Subcutaneous abdominal adipose tissue (tissue), 5 donors: ENCODE results near the gene FOXR1.
A peak's percentile ranks its signal among the peaks of the same experiment; 100 is the strongest.

Experiments used
- H3K27ac ChIP-seq: one replicate; pipeline ENCODE4 v1.7.0; 2013; ENCODE audit warnings: low read depth, mild to moderate bottlenecking, inconsistent platforms, low read length, moderate library complexity
- H3K27me3 ChIP-seq, 5 donors: one replicate each; pipeline ENCODE4 v1.7.0; 2013; ENCODE audit warnings: low read length in 5 of 5, inconsistent platforms in 1 of 5; ENCODE audit not compliant: control insufficient read depth in 5 of 5, insufficient read depth in 4 of 5
- H3K36me3 ChIP-seq, 5 donors: one replicate each; pipeline ENCODE4 v1.7.0; 2013; ENCODE audit warnings: low read length in 5 of 5; ENCODE audit not compliant: control insufficient read depth in 5 of 5, insufficient read depth in 5 of 5
- H3K4me1 ChIP-seq, 5 donors: one replicate each; pipeline ENCODE4 v1.7.0; 2013; ENCODE audit warnings: low read length in 5 of 5, mild to moderate bottlenecking in 3 of 5, moderate library complexity in 1 of 5; ENCODE audit not compliant: control insufficient read depth in 5 of 5, insufficient read depth in 5 of 5
- H3K4me3 ChIP-seq, 5 donors: one replicate each; pipeline ENCODE4 v1.7.0; 2013; ENCODE audit warnings: low read length in 5 of 5, low read depth in 1 of 5
- H3K9ac ChIP-seq, 5 donors: one replicate each; pipeline ENCODE4 v1.7.0; 2013; ENCODE audit warnings: low read length in 5 of 5, mild to moderate bottlenecking in 4 of 5, moderate library complexity in 3 of 5
- H3K9me3 ChIP-seq, 5 donors: one replicate each; pipeline ENCODE4 v1.7.0; 2013; ENCODE audit warnings: low read length in 5 of 5; ENCODE audit not compliant: control insufficient read depth in 5 of 5
- donor health status: healthy.
- donor health status: healthy.
- donor health status: healthy.
- donor health status: healthy.
- donor health status: healthy.

The FOXR1 gene

DNA sequence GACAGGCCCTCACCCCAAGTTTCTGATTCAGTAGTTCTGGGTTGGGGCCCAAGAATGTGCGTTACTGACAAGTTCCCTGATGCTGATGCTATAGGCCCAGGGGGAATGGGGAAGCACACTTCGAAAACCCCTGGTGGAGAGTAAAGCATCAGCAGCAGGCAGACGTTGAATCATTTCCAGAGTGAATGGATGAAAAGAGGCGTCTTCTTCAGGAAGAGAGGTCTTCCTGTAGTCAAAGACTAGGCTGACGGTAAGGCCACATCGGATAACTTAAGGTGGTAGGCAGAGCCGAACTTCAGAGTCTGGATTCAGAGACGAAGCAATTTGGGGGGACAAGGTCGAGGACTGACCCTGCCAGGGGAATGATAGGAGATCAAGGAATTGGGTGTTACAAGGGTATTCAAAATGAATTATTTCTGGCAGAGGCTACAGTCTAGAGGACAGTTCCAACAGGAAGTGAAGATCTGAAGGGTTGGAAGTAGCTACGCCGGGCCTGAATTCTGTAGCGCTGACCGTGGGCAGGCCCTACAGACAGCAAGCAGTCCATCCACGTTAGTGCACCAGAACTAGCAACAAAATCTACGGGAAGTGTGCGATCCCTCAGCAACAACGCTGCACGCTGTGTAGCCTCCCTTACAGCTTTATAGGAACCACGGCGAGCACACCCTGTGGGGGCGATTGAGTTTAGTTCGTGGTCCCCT, 25.5 kb downstream of the FOXR1 start:
- Histone ChIP-seq H3K4me3 (peak overlapping the region; percentile 81 to 99 (median 94)), H3K9me3 (no peaks in the 10 kb centered on the region), H3K27me3 (no peaks in the 10 kb centered on the region), H3K36me3 (peaks cover 7 to 21% (median 12%) of the 10 kb centered on the region in 5 donors), H3K4me1 (peaks cover 7 to 24% (median 22%) of the 10 kb centered on the region in 5 donors), H3K27ac (peak overlapping the region; percentile 75), H3K9ac (peak overlapping the region; percentile 16 to 93 (median 74))

DNA sequence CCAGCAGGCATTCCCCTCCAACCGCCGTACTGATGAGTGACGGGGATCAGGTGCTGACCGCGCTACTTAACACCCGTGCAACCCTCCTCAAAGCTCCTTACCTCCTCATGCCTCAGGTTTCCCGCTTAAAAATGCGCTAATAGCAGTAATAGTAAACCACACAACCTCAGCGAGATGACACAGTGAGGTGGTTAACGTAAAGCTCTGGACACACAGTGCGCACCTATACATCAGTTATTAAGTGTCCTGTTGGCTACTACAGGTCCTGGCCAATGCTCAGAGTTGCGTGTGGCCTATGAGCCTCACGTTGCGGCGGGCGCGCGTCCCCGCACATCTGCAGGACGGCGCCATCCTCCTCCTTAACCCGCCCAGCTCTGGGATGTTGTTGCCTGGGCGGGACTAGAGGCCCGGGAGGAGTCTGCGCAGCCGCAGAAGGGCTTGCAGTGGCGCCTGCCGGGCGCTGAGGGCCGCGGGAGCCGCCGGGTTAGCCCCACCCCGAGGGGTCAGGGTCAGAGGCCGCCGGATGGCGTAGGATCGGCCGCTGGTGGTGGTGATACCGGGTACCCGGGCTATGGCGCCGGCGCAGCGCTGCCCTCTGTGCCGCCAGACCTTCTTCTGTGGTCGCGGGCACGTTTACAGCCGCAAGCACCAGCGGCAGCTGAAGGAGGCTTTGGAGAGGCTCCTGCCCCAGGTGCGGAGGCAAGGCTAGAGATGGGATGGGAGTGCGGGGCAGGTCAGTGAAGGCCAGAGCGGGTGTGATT, 26.2 kb downstream of the FOXR1 start, which contains the start of gene CENATAC:
Gene CENATAC (plus strand): TSS at position 512 of the 761 bp plus-strand sequence. CDS start 60 bp downstream, at position 572.
- H3K27me3 ChIP-seq, result no peaks in the 10 kb centered on the region
- H3K4me1 ChIP-seq, result peaks cover 7 to 24% (median 22%) of the 10 kb centered on the region in 5 donors
- H3K4me3 ChIP-seq, result peak within 1 kb of the TSS; percentile 81 to 99 (median 94)
- H3K9me3 ChIP-seq, result no peaks in the 10 kb centered on the region
- H3K27ac ChIP-seq, result peak within 1 kb of the TSS; percentile 75
- peaks cover 7 to 26% (median 12%) of the 10 kb centered on the region in 5 donors for H3K36me3 ChIP-seq
- H3K9ac ChIP-seq, result peak within 1 kb of the TSS; percentile 73 to 93 (median 76)

DNA sequence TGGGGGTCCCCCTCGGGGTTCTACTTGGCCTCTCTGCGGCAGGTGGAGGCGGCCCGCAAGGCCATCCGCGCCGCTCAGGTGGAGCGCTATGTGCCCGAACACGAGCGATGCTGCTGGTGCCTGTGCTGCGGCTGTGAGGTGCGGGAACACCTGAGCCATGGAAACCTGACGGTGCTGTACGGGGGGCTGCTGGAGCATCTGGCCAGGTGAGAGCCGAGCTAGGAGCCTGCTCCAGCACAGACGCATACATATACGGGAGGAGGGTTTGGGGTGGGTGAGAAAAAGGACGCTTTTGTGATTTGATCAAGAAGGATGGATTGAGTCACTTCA, 26.8 kb downstream of the FOXR1 start:
- H3K4me3 ChIP-seq, result peak overlapping the region; percentile 78 to 99 (median 89)
- H3K27ac ChIP-seq, result peak overlapping the region; percentile 75
- H3K4me1 ChIP-seq, result peaks cover 7 to 24% (median 22%) of the 10 kb centered on the region in 5 donors
- H3K9ac ChIP-seq, result peak overlapping the region; percentile 73 to 93 (median 76)
- H3K36me3 ChIP-seq, result peaks cover 7 to 32% (median 15%) of the 10 kb centered on the region in 5 donors
- H3K27me3 ChIP-seq, result no peaks in the 10 kb centered on the region
- H3K9me3 ChIP-seq, result no peaks in the 10 kb centered on the region

DNA sequence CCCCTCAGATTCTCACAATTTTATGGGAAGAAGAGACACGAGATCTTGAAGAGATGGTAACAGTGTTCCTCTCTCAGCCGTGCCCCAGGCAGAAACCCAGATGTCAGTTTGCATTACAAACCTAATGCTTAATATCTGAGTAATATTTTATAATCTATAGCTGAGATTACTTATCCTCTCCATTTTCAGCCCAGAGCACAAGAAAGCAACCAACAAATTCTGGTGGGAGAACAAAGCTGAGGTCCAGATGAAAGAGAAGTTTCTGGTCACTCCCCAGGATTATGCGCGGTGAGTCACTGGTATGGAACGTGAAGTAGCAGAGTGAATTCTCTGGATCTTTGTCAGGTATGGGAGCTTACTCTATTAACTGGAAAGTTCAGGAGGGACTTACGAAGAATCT, 27.3 kb downstream of the FOXR1 start:
- Histone ChIP-seq H3K27ac (peak overlapping the region; percentile 75), H3K4me3 (peak overlapping the region; percentile 78 to 99 (median 89)), H3K4me1 (peaks cover 7 to 24% (median 22%) of the 10 kb centered on the region in 5 donors), H3K36me3 (peaks cover 7 to 32% (median 15%) of the 10 kb centered on the region in 5 donors), H3K9ac (peak overlapping the region; percentile 73 to 93 (median 76)), H3K27me3 (no peaks in the 10 kb centered on the region), H3K9me3 (no peaks in the 10 kb centered on the region)

DNA sequence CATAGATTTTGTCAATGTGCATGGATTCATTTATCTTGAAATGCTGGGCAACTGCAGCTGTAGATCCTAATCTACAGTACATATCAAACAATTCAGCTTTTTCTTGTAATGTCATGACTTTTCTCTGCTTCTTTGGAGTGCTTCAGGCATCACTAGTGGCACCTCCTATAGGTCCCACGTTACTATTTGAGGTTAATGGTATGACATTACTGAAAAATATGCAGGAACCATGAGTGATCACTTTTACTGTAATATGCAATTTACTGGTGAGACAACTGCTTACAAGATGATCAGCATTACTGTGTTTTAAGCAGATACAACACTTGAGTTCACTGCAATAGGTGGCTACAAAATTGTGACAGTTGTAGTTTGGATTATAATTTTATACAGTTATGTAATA, 29.3 kb downstream of the FOXR1 start:
- Histone ChIP-seq H3K9me3 (no peaks in the 10 kb centered on the region), H3K4me3 (no peak overlapping the region), H3K36me3 (peaks cover 7 to 37% (median 21%) of the 10 kb centered on the region in 5 donors), H3K27ac (no peak overlapping the region), H3K9ac (no peak overlapping the region), H3K4me1 (peaks cover 7 to 24% (median 22%) of the 10 kb centered on the region in 5 donors), H3K27me3 (no peaks in the 10 kb centered on the region)

DNA sequence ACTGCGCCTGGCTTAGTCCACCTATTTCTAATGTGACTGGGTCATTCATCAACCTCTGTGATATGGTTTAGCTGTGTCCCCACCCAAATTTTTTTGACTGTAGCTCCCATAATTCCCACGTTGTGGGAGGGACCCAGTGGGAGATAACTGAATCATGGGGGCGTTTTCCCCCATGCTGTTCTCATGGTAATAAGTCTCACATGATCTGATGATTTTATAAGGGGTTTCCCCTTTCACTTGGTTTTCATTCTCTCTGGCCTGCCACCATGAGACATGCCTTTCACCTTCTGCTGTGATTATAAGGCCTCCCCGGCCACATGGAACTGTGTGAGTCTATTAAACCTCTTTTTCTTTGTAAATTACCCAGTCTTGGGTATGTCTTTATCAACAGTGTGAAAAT, 35.1 kb downstream of the FOXR1 start:
- Histone ChIP-seq H3K9me3 (no peaks in the 10 kb centered on the region), H3K9ac (no peak overlapping the region), H3K4me1 (no peaks in the 10 kb centered on the region), H3K27ac (no peak overlapping the region), H3K4me3 (no peak overlapping the region), H3K27me3 (no peaks in the 10 kb centered on the region), H3K36me3 (peaks cover 0 to 58% (median 39%) of the 10 kb centered on the region in 5 donors)

DNA sequence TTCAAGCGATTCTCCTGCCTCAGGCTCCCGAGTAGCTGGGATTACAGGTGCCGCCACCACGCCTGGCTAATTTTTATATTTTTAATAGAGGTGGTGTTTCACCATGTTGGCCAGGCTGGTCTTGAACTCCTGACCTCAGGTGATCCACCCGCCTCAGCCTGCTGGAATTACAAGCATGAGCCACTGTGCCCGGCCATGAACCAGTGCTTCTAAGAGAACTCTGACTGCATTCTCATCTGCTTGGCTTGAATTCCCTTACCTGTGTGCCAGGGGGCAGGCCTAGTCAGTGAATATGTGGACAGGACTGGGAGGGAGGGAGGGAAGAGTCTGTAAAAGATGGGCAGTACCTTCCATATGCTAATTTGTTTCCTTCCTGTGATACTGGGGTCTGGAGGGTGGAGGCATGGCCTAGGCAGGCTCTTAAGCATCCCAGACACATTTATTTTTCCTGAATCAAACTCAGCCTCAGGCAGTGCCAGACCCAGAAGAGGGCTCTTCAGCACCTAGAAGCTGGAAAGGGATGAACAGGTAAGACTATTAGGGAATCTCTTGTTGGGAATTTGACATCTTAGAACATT, 40.0 kb downstream of the FOXR1 start:
- H3K27ac ChIP-seq, result no peak overlapping the region
- peaks cover 23 to 81% (median 67%) of the 10 kb centered on the region in 5 donors for H3K36me3 ChIP-seq
- no peaks in the 10 kb centered on the region for H3K9me3 ChIP-seq
- H3K9ac ChIP-seq, result no peak overlapping the region
- H3K4me3 ChIP-seq, result no peak overlapping the region
- H3K27me3 ChIP-seq, result no peaks in the 10 kb centered on the region
- peaks cover 0 to 8% (median 6%) of the 10 kb centered on the region in 5 donors for H3K4me1 ChIP-seq

DNA sequence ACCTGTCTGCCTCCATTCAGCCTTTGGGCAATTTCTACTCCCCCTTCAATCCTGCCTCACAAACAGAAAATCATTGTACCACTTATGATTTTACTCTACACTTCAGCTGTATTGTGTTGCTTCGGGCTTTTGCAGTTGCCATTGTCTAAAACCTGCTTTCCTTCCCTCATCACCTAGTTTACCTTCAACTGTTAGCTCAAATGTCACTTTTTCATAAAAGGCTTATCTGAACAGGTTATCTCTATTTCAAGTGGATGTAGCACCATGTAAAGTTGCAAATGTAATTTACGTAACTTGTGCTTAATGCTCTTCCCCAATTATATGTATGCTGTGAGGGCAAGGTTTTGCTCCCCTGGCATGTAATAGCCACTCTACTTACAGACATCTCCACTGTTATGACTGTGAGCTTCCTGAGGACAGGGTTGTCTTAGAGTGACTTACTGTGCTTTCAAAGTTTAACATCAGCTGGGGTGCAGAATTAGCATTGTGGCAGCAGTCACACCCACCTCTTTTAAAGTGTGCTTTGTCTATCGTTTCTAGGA, 41.1 kb downstream of the FOXR1 start:
- Histone ChIP-seq H3K36me3 (peaks cover 23 to 73% (median 61%) of the 10 kb centered on the region in 5 donors), H3K27me3 (no peaks in the 10 kb centered on the region), H3K9me3 (no peaks in the 10 kb centered on the region), H3K27ac (no peak overlapping the region), H3K9ac (no peak overlapping the region), H3K4me3 (no peak overlapping the region), H3K4me1 (peaks cover 4 to 19% (median 16%) of the 10 kb centered on the region in 5 donors)

DNA sequence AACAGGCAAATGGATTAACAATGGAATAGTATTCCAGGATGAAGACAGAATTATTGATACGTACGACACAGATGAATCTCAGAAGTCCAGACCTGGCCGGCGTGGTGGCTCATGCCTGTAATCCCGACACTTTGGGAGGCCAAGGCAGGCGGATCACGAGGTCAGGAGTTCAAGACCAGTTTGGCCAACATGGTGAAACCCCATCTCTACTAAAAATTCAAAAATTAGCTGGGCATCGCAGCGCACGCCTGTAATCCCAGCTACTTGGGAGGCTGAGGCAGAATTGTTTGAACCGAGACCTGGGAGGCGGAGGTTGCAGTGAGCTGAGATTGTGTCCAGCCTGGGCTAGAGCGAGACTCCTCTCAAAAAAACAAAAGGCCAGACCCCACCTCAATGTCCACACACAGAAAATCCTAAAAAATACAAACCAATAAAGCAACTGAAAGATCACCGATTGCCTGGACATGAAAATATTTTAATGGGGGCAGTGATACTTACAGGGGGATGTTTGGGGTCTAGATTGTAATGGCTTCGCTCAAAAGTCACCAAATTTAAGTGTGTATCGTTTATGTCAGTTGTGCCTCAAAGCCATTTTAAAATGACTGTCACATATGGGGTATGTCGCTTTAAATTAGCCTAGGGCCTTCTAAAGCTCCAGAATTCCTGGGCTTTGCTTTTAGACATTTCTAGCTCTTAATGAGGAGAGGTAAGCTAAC, 42.8 kb downstream of the FOXR1 start:
- Histone ChIP-seq H3K4me1 (peaks cover 4 to 25% (median 21%) of the 10 kb centered on the region in 5 donors), H3K4me3 (no peak overlapping the region), H3K27ac (no peak overlapping the region), H3K9ac (no peak overlapping the region), H3K9me3 (no peaks in the 10 kb centered on the region), H3K36me3 (peaks cover 23 to 66% (median 57%) of the 10 kb centered on the region in 5 donors), H3K27me3 (no peaks in the 10 kb centered on the region)
